HG03135 (cell line): Measurements from ENCODE around the gene ZRANB1.

Experiments
- ATAC-seq: cut with Tn5 transposase; IDR thresholded peaks from one replicate; pipeline ENCODE4 v1.9.1; 2021; ENCODE audit warnings: mild to moderate bottlenecking, moderate library complexity; ENCODE audit not compliant: unreplicated experiment

Gene ZRANB1

GRCh38 chr10:124993345-124993708 lies 51.4 kb downstream of the ZRANB1 start:
- ATAC-seq: no peak

DNA sequence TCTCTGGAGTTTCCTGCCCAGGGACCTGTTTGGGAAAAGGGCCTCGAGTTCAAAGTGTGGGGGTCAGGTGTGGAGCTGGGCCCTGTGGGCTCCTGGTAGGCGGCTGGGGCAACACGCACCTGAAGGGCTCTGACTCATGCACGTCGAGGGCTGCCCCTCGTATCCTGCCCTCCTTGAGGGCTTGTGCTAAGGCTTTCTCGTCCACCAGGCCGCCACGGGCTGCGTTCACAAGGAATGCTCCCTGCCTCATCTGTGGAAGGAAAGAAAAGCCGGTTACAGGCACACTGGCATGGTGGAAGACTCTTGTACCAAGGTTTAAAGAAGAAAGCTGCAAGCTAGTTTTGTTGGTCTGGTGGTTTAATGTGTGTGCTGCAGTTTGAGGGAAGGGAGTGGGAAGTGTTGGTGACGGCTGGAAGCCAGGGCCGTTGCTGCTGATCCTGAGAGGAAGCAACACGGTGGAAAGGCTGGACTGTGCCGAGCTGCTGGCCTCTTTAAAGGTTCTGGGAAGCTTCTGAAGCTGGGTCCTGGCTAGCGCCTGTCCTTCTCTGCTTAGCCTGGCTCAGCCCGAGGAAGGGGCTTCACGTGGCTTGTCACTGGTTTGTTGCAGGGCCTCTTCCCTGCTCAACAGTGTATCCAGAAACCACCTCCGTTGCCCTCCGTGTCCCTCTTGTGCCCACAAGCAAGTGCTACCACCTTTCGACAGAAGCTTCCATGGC lies 52.0 kb downstream of the ZRANB1 start:
- no peak for ATAC-seq

DNA sequence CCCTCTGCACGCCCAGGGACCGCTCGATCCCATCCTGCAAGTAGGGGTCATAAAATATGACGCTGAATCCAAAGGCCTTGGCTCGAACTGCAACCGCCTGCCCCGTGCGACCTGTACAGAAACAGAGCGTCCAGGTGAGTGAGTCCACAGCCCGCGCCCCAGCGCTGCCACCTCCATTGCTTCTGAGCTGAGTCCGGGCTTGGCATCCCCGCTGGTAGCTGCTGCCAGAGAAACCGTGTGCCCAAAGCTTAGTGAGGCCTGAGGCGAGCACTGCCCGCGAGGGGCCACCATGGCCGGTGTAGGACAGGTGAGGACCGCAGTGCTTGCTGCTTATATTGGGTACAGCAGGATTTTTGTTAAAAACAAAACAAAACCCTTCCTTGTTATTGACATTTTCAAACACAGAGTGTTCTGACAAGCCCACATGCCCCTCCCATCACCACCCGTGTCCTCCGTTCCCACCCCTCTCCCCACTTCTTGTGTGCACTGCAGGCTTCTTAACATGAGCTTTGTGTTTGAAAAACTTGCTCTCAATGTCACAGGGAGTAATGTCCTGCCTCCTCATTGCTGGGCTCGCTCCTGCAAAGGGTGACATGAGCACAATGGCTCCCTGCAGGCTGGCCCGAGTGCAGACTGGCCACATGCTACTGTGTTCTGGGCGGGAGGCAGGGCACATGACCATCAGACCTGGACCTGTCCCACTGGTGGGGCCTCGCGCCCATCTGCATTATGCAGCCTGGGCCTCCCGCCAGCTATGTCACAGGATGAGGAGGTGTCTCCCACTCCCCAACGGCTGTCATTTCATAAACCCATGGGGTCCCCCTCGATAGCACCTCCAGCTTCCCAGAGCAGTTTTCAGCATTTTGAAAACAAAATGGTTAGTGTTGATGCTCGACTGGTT lies 52.9 kb downstream of the ZRANB1 start:
- no peak for ATAC-seq

- ATAC-seq: no peak
Observed at GRCh38 chr10:124995605-124996004, 53.7 kb downstream of the ZRANB1 start.

DNA sequence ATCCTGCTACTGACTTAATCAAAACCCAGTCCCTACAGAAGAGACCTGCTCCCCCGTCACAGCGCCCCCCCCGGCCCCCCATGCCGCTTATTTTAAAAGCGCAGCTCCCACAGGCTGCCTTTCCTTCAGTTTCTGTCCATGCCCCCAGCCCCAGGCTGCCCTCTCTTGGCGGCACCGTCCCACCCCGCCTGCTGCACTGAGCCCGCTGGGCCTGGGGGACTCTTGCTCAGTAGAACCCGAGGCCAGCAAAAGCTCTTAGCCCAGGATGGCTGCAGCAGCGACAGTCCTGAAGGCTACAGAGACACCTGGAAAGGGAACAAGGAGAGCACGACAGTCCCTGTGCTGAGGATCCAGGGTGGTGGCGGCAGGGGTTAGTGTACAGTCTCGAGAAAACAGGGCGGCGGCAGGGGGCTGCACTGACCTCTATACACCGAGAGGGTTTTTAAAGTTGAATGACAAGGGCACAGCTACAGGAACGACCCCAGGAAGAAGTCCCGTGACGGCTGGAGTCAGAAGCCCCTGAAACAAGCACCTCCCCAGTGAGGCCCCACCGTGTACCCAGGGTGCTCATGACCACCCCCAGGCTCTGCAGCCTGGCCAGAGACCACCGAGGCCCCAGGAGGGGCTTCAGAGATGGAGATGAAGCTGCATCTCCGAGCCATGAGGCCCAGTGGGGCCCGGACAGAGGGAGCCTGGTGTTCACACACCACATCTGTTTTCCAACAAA lies 54.4 kb downstream of the ZRANB1 start:
- ATAC-seq: no peak

GRCh38 chr10:124996854-124997215 lies 54.9 kb downstream of the ZRANB1 start:
- no peak for ATAC-seq

DNA sequence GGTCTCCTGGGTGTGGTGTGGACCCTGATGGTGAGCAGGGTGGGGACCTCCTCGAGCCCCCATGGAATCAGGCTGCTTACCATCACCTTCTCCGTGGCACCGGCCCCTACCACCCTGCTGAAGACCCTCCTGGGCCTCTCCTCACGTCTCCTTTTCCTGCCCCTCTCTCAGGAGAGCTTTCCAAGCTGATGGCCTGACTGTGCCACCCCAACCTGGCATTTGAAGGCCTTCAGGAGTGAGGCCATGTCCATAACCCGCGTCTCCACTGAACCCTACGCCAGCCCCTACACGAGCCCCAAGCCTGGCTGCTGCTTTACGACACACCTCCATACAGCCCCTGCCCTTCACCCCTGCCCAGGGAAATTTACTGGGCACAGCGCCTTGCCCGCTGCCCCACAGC lies 55.4 kb downstream of the ZRANB1 start:
- no peak for ATAC-seq

- ATAC-seq: no peak
Observed at GRCh38 chr10:124997771-124998623, 56.1 kb downstream of the ZRANB1 start.

DNA sequence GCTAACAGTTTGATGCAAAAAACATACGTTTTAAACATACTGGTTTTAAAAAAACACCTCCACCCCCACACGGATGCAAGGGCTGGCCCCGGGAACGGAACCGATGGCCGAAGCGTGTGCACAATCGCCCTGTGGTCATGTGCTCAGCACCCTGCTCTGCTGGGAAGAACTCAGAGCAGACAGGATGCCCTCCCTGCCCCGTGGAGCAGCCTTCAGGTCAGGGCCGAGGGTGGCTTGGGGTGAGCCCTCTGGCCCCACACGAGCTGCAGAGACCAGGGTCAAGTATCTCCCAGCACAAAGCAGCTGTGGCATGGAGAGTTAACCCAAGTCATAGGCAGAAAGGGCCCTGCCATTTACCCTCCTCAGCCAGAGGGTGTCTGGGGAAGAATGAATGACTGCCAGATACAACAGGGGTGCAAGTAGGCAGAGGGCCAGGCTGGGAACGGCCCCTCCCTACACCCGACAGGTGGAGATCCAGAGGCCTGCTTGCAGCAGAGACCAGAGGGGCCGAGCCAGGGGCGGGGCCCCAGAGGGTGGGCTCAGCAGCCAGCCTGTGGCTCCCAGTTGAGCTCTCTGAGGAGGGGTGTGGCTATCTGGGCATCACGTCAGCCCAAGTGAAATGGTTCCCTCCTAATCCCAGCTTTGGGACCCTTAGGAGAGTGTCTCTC lies 56.8 kb downstream of the ZRANB1 start:
- no peak for ATAC-seq

DNA sequence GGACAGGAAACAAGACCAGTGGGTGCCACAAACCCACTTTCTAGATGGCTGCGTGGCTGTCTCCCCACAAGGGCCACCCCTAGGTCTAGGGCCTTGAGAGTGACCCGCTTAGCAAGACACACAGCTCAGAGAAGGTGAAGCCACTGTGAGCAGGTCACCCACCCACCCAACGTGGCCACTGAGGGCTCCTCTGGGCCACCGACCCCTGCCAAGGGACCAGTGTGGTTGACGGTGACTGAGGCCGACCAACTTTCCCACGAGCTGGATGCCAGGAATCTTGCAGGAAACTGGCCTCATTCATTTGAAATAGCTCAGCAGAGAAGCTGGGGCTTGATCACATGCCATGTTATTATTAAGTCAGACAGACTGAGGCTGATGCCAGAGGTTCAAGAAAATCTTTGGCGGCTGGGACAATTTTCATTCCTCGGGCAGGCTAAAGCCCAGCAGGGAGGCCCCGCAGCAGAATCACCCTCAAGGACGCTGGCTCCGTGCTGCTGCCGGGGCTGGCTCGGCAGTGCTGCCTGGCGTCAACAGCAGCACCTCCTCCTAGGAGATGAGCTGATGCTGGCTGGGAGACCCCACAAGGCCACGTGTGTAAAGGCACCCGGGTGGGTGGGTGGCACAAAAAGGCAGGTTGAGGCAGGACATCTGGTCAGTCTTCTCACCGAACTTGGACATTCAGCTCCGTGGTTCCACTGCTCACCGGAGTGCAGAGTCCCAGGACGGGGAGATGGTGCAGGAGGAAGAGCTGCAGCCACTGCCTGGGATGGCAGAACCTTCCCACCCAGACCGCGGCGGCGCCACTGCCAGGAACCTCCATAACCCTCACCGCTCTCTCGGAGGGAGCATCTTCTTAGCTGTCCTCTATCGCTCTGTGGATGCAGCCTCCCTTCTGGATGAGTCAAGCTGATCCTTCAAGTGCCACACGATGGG lies 57.8 kb downstream of the ZRANB1 start:
- no peak for ATAC-seq

DNA sequence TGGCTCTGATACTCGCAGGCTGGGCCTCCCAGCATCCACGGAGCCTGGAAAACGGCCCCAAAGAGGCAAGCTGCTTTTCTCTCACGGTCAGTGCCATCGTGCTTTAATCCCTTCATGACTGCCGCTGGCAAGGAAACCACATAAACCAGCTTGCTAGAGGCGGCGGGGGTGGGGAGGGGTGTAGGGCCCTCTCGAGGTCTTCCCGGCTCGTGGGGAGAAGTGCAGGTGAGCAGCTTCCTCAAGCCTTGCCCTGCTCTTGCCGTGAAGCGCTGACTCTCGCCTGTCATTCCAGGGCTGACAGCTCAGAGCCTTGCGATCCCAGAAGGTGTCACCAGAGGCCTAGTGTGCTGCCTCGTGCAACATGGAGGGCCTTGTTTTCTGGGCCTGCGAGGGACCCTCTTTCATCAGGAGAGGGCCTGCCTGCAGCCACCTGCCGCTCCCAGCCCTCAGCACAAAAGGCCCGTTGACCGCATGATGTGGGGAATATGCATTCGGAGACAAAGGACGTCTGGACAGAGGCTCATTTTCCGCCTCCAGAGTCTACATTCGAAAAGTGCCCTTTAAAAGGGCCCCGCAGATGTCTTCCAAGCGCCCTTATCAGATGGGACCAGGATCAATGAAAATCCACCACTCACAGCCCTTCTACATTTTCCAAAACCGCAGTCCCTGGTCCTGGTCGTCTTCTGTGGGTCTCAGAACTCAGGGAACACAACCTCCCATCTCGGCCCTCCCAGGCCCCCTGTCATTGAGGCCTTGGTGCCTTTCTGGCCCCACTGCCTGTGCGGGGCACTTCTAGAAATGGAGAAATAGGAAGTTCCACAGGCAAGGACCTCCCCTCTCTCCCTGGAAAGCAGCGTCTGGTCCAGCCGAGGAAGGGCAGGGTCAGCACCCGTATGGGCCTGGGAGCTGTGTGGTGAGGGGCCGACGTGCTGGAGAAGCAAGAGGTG lies 58.7 kb downstream of the ZRANB1 start:
- ATAC-seq: no peak

- no peak for ATAC-seq
Observed at GRCh38 chr10:125001313-125002046, 59.6 kb downstream of the ZRANB1 start.

GRCh38 chr10:125002047-125002422 lies 60.1 kb downstream of the ZRANB1 start:
- ATAC-seq: no peak

DNA sequence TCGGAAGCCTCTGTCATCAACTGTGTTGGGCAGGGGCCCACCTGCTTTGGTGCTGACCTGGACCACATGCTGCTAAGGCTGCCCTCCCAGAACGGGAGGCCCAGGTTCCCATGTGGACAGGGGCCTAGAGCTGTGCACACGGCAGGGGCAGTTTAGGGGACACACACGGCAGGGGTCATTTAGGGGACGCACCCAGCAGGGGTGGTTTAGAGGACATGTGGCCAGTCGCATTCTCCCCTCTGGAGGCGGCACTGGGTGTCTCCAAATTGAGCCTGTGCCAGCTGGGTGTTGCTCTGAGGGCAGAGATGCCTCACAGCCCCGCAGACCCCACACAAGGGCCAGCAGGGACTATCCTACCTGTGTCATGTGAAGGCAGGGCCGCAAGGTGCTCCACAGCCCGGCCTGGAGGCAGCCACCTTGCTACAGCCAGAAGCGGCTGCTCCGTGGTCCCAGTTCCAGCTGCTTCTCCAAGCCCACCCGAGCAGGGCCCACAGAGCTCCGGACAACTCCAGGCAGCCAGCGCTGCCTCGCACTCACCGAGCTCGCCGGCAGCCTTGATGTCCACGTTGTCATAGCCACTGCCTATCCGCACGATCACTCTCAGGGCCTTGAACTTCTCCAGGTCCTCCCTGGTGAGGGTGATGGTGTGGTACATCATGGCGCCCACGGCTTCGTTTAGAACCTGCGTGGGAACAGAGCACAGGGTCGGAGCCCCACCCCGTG lies 60.7 kb downstream of the ZRANB1 start:
- ATAC-seq: no peak

DNA sequence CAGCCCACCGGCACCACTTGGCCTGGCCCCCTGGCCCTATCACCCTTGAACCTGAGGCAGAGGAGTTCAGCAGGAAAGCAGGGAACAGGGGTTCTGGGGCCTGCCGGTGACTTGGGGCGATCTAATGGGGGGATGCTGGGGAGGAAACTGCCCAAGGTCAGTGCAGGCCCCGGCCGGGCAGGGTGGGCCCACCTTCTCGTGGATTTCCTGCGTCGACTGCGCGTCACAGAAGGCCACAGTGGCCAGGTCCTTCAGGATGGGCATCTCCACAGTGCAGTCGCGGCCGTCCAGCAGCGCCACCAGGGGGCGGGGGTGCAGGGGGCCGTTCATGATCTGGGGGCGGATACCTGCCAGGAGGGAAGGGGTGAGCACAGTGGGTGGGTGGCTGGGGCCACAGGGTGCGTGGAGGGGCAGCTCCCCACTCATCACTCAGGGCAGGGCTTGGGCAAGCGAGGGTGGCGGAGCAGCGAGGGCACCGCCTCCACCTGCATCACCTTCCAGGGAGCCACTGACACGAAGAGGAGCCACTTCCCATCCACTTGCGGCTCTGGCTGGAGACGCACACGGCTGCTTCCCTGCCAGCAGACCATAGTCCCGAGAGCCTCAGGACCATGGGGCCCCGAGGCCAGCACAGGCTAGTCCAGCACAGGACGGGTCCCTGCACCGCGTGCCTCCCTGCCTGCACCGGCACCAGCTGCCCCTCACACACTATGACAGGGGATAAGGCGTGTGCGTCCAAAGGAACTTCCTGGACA lies 61.4 kb downstream of the ZRANB1 start:
- no peak for ATAC-seq

DNA sequence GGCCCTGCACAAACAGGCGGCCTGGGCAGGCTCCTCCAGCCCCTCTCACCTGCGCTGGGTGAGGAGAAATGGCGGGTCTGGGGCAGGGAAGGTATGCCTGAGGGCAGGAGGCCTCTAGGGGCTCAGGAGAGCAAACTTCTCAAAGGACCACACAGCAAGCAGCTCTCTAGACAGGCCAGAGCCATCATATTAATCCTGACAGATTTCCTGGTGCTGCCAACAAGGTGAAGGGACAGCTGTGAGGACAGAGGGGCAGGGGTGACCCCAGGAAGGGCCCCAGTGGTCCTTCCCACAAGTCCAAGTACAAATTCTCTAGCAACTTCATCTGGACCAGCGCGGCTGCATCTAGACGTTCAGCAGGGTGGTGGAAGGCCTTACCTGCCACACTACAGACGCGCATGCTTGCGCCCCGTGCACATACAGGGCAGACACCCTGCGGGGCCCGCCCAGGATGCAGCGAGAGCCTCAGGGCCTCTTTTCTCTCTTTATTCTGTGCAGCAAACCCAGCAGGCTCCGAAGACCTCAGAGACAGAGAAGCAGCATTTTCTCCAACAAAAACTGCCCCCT lies 62.1 kb downstream of the ZRANB1 start:
- no peak for ATAC-seq
